Neural progenitor cell (in vitro differentiated cells): ENCODE measurements around the gene ZHX3.
"Not testable (repeated sequence)": the region's sequence is repeated elsewhere in the genome, so short reads cannot be mapped to it uniquely, and the experiment has no call there.

Source experiments
- EZH2phosphoT487 ChIP-seq: fragments of 200-600 bp; sonication (generic); IDR thresholded peaks from 2 replicates; pipeline ENCODE4 v1.6.1; 2017; ENCODE audit warnings: antibody characterized with exemption
- TF ChIP-seq, protein P1 (sequence below): fragments of 200-600 bp; sonication (generic); IDR thresholded peaks from 2 replicates; pipeline ENCODE4 v1.5.1; 2017; ENCODE audit warnings: antibody characterized with exemption, mild to moderate bottlenecking

DNA sequence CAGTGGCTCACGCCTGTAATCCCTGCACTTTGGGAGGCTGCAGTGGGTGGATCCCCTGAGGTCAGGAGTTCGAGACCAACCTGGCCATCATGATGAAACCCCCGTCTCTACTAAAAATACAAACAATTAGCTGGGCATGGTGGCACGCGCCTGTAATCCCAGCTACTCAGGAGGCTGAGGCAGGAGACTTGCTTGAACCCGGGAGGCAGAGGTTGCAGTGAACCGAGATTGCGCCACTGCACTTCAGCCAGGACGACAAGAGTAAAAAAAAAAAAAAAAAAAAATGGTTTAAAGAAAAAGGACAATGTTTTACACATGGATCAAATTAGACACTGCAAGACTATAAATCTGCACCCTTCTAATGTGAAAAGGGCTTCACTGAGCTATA lies 185.1 kb downstream of the ZHX3 start:
- TF ChIP-seq, protein P1, sequence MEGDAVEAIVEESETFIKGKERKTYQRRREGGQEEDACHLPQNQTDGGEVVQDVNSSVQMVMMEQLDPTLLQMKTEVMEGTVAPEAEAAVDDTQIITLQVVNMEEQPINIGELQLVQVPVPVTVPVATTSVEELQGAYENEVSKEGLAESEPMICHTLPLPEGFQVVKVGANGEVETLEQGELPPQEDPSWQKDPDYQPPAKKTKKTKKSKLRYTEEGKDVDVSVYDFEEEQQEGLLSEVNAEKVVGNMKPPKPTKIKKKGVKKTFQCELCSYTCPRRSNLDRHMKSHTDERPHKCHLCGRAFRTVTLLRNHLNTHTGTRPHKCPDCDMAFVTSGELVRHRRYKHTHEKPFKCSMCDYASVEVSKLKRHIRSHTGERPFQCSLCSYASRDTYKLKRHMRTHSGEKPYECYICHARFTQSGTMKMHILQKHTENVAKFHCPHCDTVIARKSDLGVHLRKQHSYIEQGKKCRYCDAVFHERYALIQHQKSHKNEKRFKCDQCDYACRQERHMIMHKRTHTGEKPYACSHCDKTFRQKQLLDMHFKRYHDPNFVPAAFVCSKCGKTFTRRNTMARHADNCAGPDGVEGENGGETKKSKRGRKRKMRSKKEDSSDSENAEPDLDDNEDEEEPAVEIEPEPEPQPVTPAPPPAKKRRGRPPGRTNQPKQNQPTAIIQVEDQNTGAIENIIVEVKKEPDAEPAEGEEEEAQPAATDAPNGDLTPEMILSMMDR: not testable (repeated sequence)
- TF ChIP-seq EZH2phosphoT487: not testable (repeated sequence)
